ENCODE measurements around the gene HTT-AS.
A peak's percentile ranks its signal among the peaks of the same experiment; 100 is the strongest.

The HTT-AS gene

DNA sequence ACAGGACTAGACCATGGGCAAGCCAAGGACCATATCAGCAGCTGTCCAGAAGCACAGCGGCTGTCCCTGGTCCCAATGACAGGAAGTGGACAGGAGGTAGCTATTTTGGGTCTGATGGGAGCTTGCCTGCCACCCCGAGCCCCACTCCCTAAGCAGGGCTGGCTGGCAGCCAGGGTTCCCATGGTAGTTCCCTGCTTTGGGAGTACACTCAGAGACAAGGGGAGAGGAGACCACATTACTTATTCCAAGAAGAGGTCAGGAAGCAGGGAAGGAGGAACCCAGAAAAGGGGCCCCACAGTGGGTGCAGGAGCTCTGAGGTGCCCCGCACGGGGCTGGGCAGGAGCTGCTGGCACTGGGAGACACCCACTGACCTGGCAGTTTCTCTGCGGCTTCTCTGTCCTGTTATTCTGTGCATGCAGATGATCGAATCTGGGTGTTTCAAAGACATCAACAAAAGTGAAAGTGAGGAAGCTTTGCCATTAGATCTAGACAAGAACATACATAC is 36.3 kb downstream of the HTT-AS start:
- DNase-seq = peak; percentile 23
- peaks cover 16% of the 10 kb centered on the region for H3F3A ChIP-seq (ENCODE audit: insufficient read depth, low read length)
- H3K4me2 ChIP-seq (ENCODE audit: low read depth, low read length) = peak overlapping the region; percentile 57
- H4K20me1 ChIP-seq (ENCODE audit: insufficient read depth, low read length) = no peaks in the 10 kb centered on the region
- H2AFZ ChIP-seq (ENCODE audit: low read length) = no peak overlapping the region
- H3K9me2 ChIP-seq (replicated peaks; ENCODE audit: insufficient read depth, low read length) = no peaks in the 10 kb centered on the region
- peaks cover 4% of the 10 kb centered on the region for H3K79me2 ChIP-seq (ENCODE audit: low read length)
- H3K27ac ChIP-seq (ENCODE audit: low read length) = no peak overlapping the region
- H3K36me3 ChIP-seq (replicated peaks; ENCODE audit: insufficient read depth, low read length) = no peaks in the 10 kb centered on the region
- H3K9me3 ChIP-seq (replicated peaks; ENCODE audit: insufficient read depth, low read length) = no peaks in the 10 kb centered on the region
- no peak overlapping the region for H3K9ac ChIP-seq (ENCODE audit: low read length)
- H3K4me1 ChIP-seq (ENCODE audit: low read length) = peaks cover 8% of the 10 kb centered on the region
- H3K4me3 ChIP-seq (ENCODE audit: low read length) = no peak overlapping the region; the same call in 1 of the 2 replicates
- TF ChIP-seq, protein P1, sequence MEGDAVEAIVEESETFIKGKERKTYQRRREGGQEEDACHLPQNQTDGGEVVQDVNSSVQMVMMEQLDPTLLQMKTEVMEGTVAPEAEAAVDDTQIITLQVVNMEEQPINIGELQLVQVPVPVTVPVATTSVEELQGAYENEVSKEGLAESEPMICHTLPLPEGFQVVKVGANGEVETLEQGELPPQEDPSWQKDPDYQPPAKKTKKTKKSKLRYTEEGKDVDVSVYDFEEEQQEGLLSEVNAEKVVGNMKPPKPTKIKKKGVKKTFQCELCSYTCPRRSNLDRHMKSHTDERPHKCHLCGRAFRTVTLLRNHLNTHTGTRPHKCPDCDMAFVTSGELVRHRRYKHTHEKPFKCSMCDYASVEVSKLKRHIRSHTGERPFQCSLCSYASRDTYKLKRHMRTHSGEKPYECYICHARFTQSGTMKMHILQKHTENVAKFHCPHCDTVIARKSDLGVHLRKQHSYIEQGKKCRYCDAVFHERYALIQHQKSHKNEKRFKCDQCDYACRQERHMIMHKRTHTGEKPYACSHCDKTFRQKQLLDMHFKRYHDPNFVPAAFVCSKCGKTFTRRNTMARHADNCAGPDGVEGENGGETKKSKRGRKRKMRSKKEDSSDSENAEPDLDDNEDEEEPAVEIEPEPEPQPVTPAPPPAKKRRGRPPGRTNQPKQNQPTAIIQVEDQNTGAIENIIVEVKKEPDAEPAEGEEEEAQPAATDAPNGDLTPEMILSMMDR (IDR thresholded peaks at IDR 0.05; ENCODE audit: low read length) = no peak
- TF ChIP-seq EZH2phosphoT487 (IDR thresholded peaks at IDR 0.05; ENCODE audit: low read length) (no peak), EZH2 (optimal IDR thresholded peaks at IDR 0.05; ENCODE audit: low read depth, low read length) (no peak)
- H3K27me3 ChIP-seq (replicated peaks; ENCODE audit: insufficient read depth, low read length) = peaks cover 16% of the 10 kb centered on the region; the same call in 1 of the 2 replicates

GRCh38 chr4:3036131-3036952 is 38.0 kb downstream of the HTT-AS start:
- Histone ChIP-seq H3K9ac (ENCODE audit: low read length) (no peak overlapping the region), H3K27ac (ENCODE audit: low read length) (no peak overlapping the region), H3K27me3 (replicated peaks; ENCODE audit: insufficient read depth, low read length) (peaks cover 16% of the 10 kb centered on the region; the same call in 1 of the 2 replicates), H3K9me3 (replicated peaks; ENCODE audit: insufficient read depth, low read length) (no peaks in the 10 kb centered on the region), H3K4me2 (ENCODE audit: low read depth, low read length) (no peak overlapping the region), H3K4me3 (ENCODE audit: low read length) (no peak overlapping the region), H3K36me3 (replicated peaks; ENCODE audit: insufficient read depth, low read length) (no peaks in the 10 kb centered on the region), H3F3A (ENCODE audit: insufficient read depth, low read length) (peaks cover 16% of the 10 kb centered on the region), H3K79me2 (ENCODE audit: low read length) (no peaks in the 10 kb centered on the region), H3K4me1 (ENCODE audit: low read length) (peaks cover 8% of the 10 kb centered on the region), H3K9me2 (replicated peaks; ENCODE audit: insufficient read depth, low read length) (no peaks in the 10 kb centered on the region), H4K20me1 (ENCODE audit: insufficient read depth, low read length) (no peaks in the 10 kb centered on the region), H2AFZ (ENCODE audit: low read length) (no peak overlapping the region)
- DNase-seq = no peak
- TF ChIP-seq EZH2phosphoT487 (IDR thresholded peaks at IDR 0.05; ENCODE audit: low read length) (no peak), EZH2 (optimal IDR thresholded peaks at IDR 0.05; ENCODE audit: low read depth, low read length) (no peak)
- TF ChIP-seq, protein P1 (IDR thresholded peaks at IDR 0.05; ENCODE audit: low read length) = no peak

DNA sequence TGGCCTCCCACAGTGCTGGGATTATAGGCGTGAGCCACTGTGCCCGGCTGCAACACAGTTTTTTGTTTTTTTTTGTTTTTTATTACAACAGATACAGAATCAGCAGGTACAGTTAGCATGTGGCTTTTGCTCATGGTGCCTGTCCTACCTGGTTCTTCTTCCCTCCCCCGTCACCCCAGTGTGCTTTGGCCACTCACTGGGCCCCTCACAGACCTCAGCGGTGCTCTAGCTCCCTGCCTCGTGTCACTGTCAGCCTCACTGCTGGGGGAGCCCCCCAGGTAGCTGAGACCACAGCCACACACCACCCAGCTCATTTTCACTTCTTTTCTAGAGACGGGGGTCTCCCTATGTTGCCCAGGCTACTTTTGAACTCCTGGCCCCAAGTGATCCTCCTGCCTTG is 38.7 kb downstream of the HTT-AS start:
- no peaks in the 10 kb centered on the region for H3K79me2 ChIP-seq (ENCODE audit: low read length)
- H3K36me3 ChIP-seq (replicated peaks; ENCODE audit: insufficient read depth, low read length) = no peaks in the 10 kb centered on the region
- H3K9me2 ChIP-seq (replicated peaks; ENCODE audit: insufficient read depth, low read length) = no peaks in the 10 kb centered on the region
- no peak overlapping the region for H3K4me3 ChIP-seq (ENCODE audit: low read length)
- H3K4me2 ChIP-seq (ENCODE audit: low read depth, low read length) = no peak overlapping the region
- no peak overlapping the region for H2AFZ ChIP-seq (ENCODE audit: low read length)
- H3K27me3 ChIP-seq (replicated peaks; ENCODE audit: insufficient read depth, low read length) = peaks cover 16% of the 10 kb centered on the region; the same call in 1 of the 2 replicates
- no peak overlapping the region for H3K9ac ChIP-seq (ENCODE audit: low read length)
- H3K27ac ChIP-seq (ENCODE audit: low read length) = no peak overlapping the region
- H3K4me1 ChIP-seq (ENCODE audit: low read length) = peaks cover 8% of the 10 kb centered on the region
- TF ChIP-seq, protein P1 (IDR thresholded peaks at IDR 0.05; ENCODE audit: low read length) = no peak
- TF ChIP-seq EZH2phosphoT487 (IDR thresholded peaks at IDR 0.05; ENCODE audit: low read length) (no peak), EZH2 (optimal IDR thresholded peaks at IDR 0.05; ENCODE audit: low read depth, low read length) (no peak)
- no peaks in the 10 kb centered on the region for H4K20me1 ChIP-seq (ENCODE audit: insufficient read depth, low read length)
- H3K9me3 ChIP-seq (replicated peaks; ENCODE audit: insufficient read depth, low read length) = no peaks in the 10 kb centered on the region
- H3F3A ChIP-seq (ENCODE audit: insufficient read depth, low read length) = peaks cover 10% of the 10 kb centered on the region
- DNase-seq = no peak

All from MM.1S (cell line).